PFSK-1 (cell line): ENCODE data around the gene SLC22A23.

Experiments used
- POLR2AphosphoS5 ChIP-seq: IDR thresholded peaks from 2 replicates; pipeline ENCODE4 v1.6.1; 2012; ENCODE audit warnings: low read depth, mild to moderate bottlenecking, control low read depth, low read length, moderate library complexity
- TAF1 ChIP-seq: IDR thresholded peaks from 2 replicates; pipeline ENCODE4 v1.6.1; 2012; ENCODE audit warnings: low read length, control low read depth, borderline replicate concordance; ENCODE audit not compliant: insufficient read depth
- TF ChIP-seq, protein P1 (sequence below), 2 experiments: IDR thresholded peaks; 2 replicates each; pipeline versions ENCODE4 v1.6.1 to v1.8.0; 2011 to 2012; ENCODE audit warnings: low read depth in 2 of 2, low read length in 2 of 2, control low read depth in 1 of 2, inconsistent platforms in 1 of 2, mild to moderate bottlenecking in 1 of 2, moderate library complexity in 1 of 2; ENCODE audit not compliant: insufficient read depth in 1 of 2

DNA sequence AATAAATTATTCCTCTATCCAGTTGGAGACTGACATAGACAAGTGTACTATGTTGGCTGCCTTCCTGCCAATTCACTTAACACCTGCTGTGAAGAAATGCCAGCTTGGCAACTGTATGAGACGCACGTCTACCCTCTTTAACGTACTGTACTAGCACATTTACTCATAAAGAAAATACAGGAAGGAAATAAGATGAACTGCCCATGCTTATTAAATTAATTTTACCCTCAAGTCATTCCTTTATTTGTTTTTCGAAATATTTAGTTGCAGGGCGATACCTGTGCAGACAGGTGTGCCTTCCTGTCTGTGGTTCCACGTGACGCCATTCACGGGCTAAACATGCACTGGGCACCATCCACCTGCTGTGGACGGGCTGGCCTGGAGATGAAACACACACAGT, 146.1 kb downstream of the SLC22A23 start:
- TF ChIP-seq TAF1: no peak
- TF ChIP-seq, protein P1, sequence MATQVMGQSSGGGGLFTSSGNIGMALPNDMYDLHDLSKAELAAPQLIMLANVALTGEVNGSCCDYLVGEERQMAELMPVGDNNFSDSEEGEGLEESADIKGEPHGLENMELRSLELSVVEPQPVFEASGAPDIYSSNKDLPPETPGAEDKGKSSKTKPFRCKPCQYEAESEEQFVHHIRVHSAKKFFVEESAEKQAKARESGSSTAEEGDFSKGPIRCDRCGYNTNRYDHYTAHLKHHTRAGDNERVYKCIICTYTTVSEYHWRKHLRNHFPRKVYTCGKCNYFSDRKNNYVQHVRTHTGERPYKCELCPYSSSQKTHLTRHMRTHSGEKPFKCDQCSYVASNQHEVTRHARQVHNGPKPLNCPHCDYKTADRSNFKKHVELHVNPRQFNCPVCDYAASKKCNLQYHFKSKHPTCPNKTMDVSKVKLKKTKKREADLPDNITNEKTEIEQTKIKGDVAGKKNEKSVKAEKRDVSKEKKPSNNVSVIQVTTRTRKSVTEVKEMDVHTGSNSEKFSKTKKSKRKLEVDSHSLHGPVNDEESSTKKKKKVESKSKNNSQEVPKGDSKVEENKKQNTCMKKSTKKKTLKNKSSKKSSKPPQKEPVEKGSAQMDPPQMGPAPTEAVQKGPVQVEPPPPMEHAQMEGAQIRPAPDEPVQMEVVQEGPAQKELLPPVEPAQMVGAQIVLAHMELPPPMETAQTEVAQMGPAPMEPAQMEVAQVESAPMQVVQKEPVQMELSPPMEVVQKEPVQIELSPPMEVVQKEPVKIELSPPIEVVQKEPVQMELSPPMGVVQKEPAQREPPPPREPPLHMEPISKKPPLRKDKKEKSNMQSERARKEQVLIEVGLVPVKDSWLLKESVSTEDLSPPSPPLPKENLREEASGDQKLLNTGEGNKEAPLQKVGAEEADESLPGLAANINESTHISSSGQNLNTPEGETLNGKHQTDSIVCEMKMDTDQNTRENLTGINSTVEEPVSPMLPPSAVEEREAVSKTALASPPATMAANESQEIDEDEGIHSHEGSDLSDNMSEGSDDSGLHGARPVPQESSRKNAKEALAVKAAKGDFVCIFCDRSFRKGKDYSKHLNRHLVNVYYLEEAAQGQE (IDR thresholded peaks at IDR 0.05; ENCODE audit: insufficient read depth in 1 of 2, low read depth in 2 of 2, low read length in 2 of 2): no peak
- no peak for TF ChIP-seq POLR2AphosphoS5
